Dermis microvascular lymphatic vessel endothelial cell (primary cell): Measurements from ENCODE around the gene TMED1. TPM values are rescaled to one million over a fixed set of nuclear protein-coding genes. Genes with fewer than 3 reads are reported as not detected.
"Not testable (repeated sequence)": the region's sequence is repeated elsewhere in the genome, so short reads cannot be mapped to it uniquely, and the experiment has no call there.

Experiments used
- DNase-seq, 2 donors: peaks; one replicate each; pipeline versions ENCODE4 v3.0.0 to v3.0.0-alpha.2; 2010; ENCODE audit warnings: low read depth in 2 of 2
- total RNA-seq: library from RNA; depleted of rRNA; stranded (reverse); fragments of >200 nt; gene quantifications from 2 replicates; pipeline ENCODE4 v1.2.1, GENCODE V29; 2014

The TMED1 gene
- total RNA-seq, 1 donor from 2014 or later = 34.1 TPM

- DNase-seq = no peak
Measured at GRCh38 chr19:10862561-10863106, 26.6 kb upstream of the TMED1 start.

DNA sequence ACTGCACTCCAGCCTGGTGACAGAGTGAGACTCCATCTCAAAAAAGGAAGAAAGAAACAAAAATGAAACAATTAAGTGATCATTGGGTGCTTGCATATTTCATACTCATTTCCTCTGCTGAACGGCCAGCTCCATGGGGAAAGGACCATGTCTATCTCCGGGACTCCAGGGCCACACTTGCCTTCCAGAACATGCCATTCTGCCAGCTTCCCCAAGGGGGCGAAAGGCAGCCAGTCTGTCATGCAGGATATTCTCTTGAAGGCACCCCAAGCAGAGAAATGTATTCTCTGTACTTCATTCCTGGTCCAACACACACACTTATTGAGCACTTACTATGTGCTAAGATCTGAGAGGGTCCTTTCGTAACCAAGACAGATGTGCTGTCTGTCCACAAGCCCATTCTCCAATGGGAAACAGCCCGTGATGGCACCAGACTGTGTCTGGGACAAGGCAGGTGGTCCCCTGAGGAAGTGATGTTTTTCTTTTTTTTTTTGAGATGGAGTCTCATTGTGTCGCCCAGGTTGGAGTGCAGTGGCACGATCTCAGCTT lies 25.2 kb upstream of the TMED1 start:
- peak in 1 of 2 donors; percentile 46 for DNase-seq

DNA sequence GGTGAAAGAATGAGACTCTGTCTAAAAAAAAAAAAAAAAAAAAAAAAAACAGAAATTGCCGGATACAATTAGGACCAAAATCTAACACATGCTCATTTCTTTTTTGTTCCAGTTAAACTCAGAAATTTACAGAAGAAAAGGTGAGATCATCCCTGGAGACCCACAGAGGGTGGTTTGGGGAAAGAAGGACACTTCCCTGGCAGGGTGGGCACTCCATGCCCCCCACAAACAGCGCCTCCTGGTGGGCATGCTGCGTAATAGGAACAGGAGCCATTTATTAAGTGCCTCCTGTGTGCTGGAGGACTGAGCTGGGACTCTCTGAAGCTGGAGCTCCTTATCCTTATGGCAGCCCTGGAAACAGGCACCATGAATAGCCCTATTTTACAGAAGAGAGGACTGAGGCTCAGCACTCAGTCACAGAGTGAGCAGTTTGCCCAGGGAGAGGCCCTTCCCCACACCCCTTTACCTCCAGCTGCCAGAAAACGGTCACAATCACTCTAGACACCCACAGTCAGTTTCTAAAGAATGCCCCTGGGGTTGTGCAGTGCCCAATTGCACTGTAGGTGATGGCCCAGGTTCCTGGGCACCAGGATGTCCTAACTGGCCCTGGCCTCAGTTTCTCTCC lies 22.3 kb upstream of the TMED1 start:
- DNase-seq = peak in 1 of 2 donors; percentile 40

DNA sequence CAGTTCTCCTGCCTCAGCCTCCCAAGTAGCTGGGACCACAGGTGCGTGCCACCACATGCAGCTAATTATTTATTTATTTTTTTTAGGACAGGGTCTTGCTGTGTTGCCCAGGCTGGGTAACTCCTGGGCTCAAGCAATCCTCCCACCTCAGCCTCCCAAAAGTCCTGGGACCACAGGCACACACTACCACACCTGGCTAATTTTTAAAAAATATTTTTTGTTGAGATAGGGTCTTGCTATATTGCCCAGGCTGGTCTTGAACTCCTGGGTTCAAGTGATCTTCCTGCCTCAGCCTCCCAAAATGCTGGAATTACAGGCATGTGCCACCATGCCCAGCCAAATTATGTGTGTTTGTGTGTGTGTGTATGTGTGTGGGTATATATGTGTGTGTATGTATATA lies 20.9 kb upstream of the TMED1 start:
- DNase-seq = not testable (repeated sequence)

DNA sequence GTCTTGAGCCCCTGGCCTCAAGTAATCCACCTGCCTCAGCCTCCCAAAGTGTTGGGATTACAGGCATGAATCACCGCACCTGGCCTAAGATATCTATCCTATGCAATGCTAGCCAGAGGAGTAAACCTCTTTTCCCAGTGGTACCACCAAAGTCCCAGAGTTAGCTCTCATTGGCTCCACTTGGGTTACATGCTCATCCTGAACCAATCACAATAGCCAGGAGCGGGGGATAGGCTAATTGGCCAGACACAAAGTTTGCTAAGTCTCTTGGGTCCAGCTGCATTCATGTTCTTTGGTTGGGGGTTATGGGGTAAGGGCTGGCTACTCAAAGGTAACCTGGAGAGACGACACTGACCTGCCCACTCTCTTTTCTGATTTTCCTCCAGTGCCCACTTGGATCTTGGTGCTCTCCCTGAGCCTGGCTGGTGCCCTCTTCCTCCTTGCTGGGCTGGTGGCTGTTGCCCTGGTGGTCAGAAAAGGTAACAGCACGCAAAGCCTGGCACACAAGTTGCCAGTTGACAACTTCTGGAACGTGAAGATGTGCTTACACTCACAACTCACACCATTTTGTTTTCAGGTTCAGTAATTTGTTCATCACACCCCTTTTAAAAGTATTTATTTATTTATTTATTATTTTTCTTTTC lies 20.0 kb upstream of the TMED1 start:
- peak in 1 of 2 donors; percentile 21 for DNase-seq

GRCh38 chr19:10854350-10855089 lies 18.5 kb upstream of the TMED1 start:
- DNase-seq = no peak

DNA sequence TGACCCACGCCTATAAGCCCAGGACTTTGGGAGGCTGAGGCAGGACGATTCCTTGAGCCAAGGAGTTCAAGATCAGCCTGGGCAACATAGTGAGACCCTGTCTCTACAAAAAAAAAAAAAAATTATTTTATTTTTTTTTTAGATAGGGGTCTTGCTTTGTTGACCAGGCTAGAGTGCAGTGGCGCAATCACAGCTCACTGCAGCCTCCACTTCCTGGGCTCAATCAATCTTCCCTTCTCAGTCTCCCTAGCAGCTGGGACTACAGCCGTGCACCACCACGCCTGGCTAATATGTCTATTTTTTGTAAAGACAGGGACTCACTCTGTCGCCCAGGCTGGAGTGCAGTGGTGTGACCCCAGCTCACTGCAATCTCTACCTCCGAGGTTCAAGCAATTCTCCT lies 16.9 kb upstream of the TMED1 start:
- DNase-seq = no peak

DNA sequence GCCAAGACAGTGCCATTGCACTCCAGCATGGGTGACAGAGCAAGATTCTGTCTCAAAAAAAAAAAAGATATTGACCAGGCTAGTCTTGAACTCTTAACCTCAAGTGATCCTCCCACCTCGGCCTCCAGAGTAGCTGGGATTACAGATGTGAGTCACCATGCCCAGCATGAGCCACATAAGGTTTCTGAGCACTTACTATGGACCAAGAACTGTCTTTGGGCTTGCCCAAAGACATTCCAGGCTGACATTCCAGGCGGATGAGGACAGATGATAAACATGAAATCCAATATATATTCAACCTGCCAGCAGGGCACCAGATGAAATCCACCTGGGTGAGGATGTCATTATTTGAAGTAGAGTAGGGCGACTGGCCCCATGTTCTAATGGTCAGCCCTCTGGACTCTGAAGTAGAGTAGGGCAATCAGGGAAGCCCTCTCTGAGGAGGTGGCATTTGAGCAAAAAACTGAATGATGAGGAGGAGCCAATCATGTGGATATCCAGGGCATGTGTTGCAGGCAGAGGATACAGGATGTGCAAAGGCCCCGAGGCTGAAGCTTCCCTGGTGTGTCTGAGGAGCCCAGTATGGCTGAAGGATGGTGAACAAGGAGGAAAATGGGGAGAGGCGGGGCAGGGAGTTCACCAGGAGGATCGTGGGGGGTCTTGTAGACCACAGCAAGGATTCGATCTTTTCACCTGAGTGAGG lies 16.2 kb upstream of the TMED1 start:
- DNase-seq = no peak

GRCh38 chr19:10850631-10851030 lies 14.6 kb upstream of the TMED1 start:
- no peak for DNase-seq

DNA sequence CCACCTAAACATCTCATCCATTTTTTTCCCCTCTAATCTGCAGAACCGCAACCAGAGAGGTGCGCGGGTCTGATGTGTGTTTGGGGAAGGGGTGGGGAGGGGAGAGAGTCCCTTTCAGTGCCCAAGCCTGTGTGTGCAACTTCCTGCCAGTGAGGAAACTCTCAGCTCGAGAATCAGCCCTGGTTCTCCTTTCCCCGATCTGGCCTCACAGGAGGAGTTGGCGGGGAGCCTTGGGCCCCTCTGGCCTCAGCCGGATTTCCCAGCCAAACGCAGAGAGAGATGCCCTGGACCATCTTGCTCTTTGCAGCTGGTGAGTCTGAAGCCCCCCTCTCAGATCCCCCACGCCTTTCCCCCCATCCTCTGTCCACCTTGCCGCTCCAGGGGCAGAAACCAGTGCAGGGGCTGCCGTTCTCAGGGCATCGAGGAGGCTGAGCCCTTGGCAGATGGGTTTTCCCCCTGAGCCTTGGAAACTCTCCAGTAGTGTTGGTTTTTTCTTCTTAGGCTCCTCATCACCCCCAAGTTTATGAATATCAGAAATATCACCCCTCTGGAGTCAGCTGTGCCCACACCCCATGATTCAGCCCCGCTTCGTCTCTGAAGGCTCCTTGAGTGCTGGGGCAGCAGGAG lies 12.3 kb upstream of the TMED1 start, which contains the start of gene C19orf38:
Gene C19orf38 (plus strand): TSS at position 186 of the 627 bp plus-strand sequence. CDS start 94 bp downstream, at position 280.
- no peak for DNase-seq

DNA sequence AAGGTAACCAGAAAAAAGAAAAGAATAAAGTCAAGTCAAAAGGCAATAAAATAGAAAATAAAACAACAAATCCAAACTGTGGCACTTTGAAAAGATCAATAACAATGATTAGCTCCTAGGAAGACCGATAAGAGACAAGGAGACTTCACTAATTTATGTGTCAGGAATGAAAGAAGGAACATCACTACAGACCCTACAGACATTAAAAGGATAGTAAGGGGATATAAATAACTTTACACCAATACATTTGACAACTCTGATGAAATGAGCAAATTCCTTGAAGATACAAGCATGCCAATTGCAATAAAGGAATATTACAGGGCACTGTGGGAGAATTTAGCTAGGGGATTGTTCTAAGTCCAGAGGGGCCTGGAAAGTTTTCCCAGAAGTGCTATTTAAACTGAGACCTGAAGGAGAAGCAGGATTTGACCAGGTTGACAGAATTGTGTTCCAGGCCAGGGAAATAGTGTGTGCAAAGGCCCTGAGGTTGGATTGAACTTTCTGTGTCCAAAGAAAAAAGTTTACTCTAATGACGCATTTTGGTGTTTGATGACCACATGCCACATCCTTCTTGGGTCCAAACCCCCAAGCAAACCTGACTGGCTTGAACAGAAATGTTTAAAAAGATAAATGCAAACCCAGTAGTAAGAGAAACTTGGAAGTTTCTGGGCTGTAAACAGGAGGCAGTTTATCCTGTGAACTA lies 10.6 kb upstream of the TMED1 start:
- no peak for DNase-seq

DNA sequence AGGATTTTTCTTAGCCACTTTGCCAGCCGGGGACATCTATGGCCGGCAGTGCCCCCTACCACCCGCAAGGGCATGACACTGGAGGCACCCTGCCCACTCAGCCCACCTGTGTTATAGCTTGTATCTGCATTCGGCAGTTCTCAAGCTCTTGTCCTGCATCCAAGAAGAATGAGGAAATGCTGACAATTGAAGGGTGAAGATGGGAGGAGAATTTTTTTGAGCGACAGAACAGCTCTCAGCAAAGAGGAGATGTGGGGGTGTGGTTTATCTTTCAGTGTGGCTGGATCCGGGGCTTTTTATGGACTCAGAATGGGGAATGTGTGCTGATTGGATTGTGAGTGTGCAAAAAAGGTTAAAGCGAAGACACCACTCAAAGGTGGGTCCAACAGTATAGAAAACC lies 6.8 kb upstream of the TMED1 start:
- DNase-seq = no peak

- no peak for DNase-seq
Measured at GRCh38 chr19:10839114-10840050, 3.4 kb upstream of the TMED1 start.

- DNase-seq = no peak
Measured at GRCh38 chr19:10838377-10838776, 2.4 kb upstream of the TMED1 start.

- not testable (repeated sequence) for DNase-seq
Measured at GRCh38 chr19:10837649-10838048, 1.6 kb upstream of the TMED1 start.

DNA sequence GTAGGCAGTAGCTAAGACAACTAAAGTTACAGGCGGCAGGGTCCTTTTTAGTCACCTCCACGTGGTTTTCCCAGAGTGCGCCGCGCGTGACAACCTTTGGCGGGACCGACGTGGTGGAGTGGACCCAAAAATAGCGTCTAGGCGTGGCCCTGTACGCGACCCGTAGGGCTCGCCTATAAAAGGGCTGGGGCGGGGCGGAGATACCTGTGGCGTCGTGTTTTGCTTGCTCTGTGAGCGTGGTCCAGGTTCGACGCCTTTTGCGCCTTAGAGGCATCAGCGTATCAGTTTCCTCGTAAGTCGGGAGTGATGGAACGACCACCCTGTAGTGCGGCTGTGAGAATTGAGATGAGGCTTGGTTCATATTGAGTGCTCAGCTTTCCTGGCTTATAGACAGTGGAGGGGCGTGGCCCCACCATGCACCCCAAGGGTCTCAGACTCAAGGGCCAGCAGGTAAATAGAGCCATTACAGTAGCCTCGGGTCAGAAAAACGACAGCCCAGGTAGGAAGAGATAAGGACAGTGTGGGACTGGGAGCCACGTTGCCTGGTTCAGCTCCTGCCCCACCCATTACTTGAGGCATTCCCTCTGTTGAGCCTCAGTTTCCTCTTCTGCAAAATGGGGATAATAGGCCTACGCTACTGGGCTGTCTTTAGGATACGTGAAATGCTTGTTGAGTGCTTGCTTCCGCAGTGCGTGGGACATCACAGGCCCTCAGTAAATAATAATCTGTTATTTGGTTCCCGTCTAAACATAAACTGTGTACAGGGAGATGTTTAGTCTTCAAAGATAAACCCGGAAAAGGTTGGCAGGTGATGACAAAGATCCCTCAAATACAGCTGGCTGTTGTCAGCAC lies 693 bp upstream of the TMED1 start:
- DNase-seq = no peak

DNA sequence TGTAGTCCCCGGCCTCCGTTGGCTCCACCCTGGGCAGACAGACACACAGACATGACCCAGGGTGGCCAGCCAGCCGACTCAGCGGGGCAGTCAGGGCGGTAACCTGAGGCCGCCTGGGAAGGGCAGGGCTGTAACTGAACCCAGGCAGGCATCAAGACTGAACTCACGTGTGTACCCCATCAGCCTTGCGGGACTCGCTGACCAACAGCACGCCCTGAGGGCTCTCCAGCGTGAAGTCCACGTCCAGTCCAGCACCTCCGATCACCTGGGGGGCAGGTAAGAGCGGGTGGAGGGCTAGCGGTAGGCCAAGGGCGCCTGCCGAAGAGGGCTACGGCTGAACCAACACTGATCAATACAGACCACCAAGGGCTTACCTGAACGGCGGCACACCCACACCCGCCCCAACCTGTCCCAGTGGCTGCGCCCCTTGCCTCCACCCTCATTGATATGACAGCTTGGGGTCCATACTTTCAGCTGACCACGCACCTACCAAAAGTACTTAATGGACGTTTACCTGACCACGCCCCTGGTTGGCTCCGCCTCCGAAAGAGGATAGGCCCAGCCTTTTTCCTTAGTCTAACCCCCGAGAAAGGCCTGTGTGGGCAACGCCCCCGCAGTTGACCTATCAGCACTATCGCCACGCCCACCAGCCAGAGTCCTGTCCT lies 791 bp downstream of the TMED1 start:
- DNase-seq = no peak

DNA sequence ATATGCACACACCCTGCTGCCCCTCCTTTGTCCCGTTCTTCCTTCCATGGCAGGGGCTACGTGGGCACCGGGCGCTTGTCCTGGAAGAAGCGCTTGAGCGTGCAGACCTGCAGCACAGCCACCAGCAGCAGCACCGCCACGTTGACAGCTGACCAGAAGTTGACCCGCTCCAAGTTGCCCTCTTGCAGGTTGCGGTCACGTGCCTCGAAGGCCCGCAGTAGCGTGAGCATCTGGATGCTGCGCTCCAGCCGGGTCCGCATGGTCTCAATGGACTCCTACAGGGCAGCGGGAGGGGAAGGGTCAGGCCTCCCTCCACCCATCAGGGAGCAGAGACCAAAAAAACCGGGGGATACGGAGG lies 3.1 kb downstream of the TMED1 start:
- DNase-seq = no peak
